HG02885 (cell line): ENCODE results near the gene SELENOO.
"Not testable (repeated sequence)": the region's sequence is repeated elsewhere in the genome, so short reads cannot be mapped to it uniquely, and the experiment has no call there.

Source experiments
- ATAC-seq: cut with Tn5 transposase; IDR thresholded peaks from one replicate; pipeline ENCODE4 v1.9.1; 2021; ENCODE audit warnings: mild to moderate bottlenecking; ENCODE audit not compliant: unreplicated experiment, poor library complexity

The SELENOO gene

DNA sequence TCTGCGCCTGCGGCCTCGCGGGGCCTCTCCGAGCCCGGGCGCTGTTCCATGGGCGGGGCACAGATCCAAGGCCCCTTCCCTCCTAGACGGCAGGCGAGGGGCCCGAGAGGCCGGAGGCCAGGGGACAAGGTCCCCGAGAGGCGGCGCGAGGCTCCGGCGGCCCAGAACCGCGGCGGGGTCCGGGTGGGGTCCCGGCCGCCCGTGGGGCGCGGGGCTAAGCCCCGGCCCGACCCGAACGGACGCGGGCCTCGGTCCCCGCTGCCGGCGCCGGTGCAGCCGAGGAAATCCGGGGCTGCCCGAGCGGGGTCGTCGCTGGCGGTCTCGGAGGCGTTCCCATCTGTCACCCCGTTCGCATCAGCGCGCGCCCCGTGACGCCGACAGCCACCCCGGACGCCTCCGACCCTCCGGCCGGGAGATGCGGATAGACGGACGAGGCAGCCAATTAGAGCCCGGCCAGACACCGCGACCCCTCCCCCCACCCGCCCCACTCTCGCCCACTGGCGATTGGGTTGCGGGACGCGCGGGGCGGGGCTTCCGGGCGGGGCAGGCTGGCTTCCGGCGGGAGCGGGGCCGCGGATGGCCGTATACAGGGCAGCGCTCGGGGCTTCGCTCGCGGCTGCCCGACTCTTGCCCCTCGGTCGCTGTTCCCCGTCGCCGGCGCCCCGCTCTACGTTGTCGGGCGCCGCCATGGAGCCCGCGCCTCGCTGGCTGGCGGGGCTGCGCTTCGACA, at the start of gene SELENOO:
Gene SELENOO (plus strand): TSS at position 551 of the 730 bp plus-strand sequence. CDS start 26 bp downstream, at position 577.
- peak; percentile 78 for ATAC-seq

DNA sequence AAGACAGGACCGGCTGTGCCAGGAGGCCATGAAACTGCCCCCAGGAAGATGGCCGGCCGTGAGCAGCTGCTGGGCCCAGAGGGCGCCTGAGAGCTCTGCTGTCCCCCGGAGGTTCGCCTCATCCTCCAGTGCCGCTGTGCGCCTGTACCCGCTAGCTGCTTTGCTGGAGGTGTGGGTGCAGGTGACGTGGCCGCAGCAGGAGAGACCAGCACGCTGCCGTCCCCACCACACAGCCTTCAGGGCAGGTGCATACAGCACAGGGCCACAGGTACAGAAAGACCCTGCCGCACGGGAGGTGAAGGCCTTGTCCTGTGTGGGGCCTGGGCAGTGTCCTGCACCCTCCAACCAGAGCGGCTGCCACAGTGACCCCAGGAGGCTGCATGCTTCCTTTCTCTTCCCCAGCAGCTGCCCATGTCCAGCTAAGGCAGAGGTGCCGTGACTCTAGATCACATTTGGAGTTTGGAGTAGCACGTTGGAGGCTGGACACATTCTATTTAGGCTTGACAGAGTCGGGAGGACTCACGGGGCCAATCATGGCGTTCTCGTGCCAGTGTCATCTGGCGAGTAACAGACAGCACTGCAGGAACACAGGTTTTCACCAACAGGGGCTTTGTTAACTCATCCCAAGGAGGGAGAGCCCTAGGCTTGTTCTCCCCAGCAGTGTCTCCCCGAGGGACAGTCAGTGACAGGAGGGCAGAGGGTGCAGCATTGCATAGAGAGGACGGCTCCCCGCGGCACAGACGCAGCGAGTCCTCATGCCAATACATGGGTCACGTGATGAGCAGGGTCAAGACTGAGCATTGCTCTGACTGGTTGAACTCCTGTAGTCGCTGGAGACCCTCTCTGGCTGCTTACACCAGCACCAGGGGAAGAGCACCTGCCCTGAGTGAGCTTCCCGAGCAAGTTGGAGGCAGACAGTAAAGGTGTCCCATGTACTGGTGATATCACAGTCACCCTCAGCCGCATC, 49.0 kb upstream of the SELENOO start:
- no peak for ATAC-seq

GRCh38 chr22:50153056-50153755, 47.6 kb upstream of the SELENOO start:
- ATAC-seq: no peak

- ATAC-seq: no peak
Observed at GRCh38 chr22:50153756-50154140, 47.1 kb upstream of the SELENOO start.

GRCh38 chr22:50157709-50158375, 43.0 kb upstream of the SELENOO start:
- ATAC-seq: no peak

DNA sequence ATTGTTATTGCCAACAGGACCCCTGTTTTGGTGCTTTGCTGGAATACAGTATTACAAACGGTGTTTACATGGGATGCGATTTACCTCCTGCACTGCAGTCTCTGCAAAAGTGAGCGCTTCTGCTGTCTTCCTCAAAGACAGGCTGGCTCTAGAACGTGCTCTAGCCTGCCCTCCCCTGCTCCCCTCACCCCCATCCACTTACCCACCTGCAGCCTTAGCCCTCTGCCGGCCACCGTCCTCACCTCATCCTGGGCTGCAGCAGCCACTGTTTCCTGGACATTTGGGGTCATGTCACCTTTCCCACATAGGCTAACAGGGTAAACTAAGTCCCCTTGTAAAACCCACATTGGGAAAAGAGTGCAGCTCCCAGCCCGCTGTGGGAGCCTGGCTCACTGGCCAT, 39.9 kb upstream of the SELENOO start:
- ATAC-seq: no peak

DNA sequence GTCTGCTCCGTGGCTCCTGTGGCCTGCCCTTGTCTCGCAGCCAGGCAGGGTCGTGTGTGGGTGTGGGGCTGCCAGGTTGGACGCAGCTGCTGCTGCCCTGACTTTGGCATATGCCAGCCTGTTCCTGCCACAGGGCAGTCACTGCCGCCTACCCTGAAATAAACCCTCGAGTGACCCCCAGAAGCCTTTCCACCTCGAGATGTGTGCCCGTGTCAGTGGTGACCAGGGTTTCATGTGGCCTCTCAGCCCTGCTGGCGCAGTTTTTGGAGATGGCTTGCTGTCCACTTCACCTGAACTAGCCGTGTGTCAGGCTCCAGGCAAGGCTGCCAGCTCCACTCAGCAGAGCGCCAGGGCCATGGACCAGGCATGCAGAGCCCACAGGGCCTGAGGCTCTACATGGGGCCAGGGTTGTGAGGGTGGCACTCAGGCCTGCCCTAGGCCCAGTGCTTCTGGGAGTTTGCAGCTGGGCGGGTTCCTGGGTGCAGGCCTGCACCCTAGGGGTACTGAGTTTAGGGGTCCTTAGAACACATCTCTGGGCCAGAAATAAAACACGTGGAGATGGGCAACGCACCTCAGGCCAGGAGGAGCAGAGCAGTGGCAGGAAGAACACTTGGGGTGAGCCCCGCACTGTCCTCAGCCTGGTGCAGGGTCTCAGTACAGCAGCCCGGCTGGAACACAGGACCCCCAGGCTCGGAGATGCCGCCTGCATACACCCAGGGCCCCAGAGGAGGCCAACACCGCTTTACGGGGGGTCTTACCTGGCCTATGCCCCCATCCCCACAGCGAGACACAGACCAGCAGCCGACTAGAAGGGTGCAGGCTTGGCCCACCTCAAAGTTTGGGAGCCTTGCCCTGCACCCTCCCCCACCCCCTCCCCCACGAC, 39.1 kb upstream of the SELENOO start:
- no peak for ATAC-seq

GRCh38 chr22:50162391-50162956, 38.3 kb upstream of the SELENOO start:
- ATAC-seq: no peak

DNA sequence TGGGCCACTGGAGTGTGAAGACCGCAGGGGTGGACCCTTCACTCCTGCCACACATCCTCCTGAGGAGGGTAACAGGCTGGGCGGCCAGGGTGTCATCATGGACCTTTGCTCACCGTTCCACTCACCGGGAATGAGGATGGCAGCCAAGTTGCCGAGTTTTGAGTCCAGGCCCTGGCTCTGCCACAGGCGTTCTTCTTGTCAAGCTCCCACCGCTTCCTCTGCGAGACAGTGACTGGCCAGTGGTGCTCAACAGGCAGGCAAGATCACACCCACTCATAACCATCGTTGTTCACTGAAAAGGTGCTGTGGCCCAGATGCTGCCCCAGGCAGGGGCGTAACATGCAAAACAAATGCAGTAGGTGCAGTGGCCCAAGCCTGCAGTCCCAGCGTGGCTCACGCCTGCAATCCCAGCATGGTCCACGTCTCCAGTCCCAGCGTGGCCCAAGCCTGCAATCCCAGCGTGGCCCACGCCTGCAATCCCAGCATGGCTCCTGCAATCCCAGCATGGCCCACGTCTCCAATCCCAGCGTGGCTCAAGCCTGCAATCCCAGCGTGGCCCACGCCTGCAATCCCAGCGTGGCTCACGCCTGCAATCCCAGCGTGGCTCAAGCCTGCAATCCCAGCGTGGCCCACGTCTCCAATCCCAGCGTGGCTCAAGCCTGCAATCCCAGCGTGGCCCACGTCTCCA, 35.2 kb upstream of the SELENOO start:
- no peak for ATAC-seq

DNA sequence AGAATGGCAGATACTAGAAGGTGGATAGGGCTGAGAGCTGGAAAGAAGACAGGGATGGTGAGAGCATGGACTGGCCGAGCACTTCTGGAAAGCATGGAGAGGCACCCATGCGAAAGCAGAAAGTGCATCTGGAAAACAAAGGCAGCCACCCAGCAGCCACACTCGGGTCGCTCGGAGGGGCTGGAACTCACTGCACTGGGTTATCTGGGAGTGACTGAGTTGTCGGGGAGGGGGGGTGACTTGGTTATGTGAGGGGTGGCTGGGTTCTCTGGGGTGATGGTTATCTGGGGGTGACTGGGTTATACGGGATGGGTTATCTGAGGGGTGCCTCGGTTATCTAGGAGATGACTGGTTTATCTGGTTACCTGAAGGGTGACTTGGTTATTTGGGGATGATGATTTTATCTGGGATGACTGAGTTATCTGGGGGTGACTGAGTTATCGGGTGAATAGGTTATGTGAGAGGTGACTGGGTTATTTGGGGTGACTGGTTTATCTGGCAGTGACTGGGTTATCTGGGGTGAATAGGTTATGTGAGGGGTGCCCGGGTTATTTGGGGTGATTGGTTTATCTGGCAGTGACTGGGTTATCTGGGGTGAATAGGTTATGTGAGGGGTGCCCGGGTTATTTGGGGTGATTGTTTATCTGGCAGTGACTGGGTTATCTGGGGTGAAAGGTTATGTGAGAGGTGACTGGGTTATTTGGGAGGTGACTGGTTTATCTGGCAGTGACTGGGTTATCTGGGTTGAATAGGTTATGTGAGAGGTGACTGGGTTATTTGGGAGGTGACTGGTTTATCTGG, 32.9 kb upstream of the SELENOO start:
- no peak for ATAC-seq

GRCh38 chr22:50168490-50169180, 32.2 kb upstream of the SELENOO start:
- not testable (repeated sequence) for ATAC-seq

GRCh38 chr22:50169181-50169759, 31.5 kb upstream of the SELENOO start:
- no peak for ATAC-seq

- no peak for ATAC-seq
Observed at GRCh38 chr22:50169774-50170341, 31.0 kb upstream of the SELENOO start.

DNA sequence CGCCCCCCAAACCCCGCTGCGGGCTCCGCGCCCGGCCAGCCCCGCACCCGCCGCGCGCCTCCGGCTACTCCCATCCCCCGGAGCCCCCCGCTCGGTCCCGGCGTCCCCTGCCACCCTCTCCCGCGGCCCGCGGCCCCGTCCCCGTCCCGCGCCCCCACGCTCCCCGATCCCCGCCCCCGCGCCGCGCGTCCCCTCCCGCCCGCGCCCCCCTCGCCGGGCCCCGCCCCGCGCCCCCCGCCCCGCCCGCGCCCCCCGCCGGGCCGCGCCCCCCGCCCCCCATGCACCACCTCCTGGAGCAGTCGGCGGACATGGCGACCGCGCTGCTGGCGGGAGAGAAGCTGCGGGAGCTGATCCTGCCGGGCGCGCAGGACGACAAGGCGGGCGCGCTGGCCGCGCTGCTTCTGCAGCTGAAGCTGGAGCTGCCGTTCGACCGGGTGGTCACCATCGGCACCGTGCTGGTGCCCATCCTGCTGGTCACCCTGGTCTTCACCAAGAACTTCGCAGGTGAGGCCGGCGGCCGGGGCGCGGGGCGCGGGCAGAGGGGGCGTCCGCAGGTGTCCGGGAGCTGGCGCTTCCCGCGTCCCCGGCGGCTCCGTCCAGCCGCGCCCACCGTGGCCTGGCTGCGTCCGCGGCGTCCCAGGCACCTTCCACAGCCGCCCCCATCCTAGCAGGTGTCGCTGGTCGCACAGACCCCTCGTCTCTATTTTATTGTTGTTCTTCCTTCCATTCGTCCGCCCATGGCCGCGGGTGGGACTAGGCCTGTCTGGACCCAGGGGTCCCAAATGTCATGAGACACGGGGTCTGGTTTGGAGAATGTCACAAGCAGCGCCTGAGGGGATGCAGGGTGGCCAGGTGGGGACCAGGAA, 30.1 kb upstream of the SELENOO start, which contains the start of gene PANX2:
Gene PANX2 (plus strand): TSS at position 279 of the 866 bp plus-strand sequence. CDS start 0 bp downstream, at position 279.
- no peak for ATAC-seq

DNA sequence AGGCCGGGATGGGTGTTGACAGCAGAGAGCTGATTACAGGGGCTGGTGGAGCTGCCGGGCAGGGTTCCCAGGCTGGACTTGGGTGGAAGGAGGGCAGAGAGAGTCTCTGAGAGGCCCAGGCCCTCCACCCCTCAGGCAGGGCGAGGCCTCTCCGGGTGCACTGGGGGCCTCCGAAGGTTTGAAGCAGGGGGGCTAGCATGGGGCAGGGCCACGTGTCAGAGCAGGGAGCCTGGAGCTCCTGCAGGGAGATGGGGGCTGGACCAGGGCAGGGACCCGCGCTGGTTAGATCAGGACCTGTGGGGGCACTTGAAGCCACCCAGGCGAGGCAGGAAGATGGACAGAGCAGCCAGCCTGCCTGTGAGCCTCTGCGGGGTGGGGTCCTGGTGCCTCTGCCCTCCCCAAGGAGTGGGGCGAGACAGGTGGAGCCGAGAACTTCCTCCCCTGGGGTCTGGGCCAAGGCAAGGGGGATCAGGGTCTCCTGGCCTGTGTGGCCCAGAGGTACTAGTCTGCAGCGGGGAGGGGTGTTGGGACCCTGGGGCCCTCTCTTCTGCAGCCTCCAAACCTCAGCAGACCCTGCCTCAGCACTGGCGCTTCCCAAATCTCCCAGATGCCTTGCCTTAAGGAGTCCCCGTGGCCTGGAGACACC, 29.4 kb upstream of the SELENOO start:
- ATAC-seq: no peak
